HG03139 (cell line): ENCODE data around the gene EPHA1.

Experiments
- ATAC-seq: cut with Tn5 transposase; IDR thresholded peaks from one replicate; pipeline ENCODE4 v1.9.1; 2021; ENCODE audit not compliant: unreplicated experiment

EPHA1 gene

GRCh38 chr7:143352531-143353002 lies 56.1 kb downstream of the EPHA1 start:
- no peak for ATAC-seq

- no peak for ATAC-seq
Measured at GRCh38 chr7:143351574-143351973, 57.1 kb downstream of the EPHA1 start.

- no peak for ATAC-seq
Measured at GRCh38 chr7:143351060-143351459, 57.6 kb downstream of the EPHA1 start.

- ATAC-seq, result no peak
Measured at GRCh38 chr7:143347950-143348349, 60.7 kb downstream of the EPHA1 start.

- no peak for ATAC-seq
Measured at GRCh38 chr7:143346018-143346417, 62.6 kb downstream of the EPHA1 start.

GRCh38 chr7:143345428-143345900 lies 63.2 kb downstream of the EPHA1 start:
- no peak for ATAC-seq

GRCh38 chr7:143343596-143343995 lies 65.1 kb downstream of the EPHA1 start:
- no peak for ATAC-seq

- no peak for ATAC-seq
Measured at GRCh38 chr7:143341842-143342241, 66.8 kb downstream of the EPHA1 start.
